GM18519 (cell line): ENCODE data around the gene PKD2L2.
"Not testable (repeated sequence)": the region's sequence is repeated elsewhere in the genome, so short reads cannot be mapped to it uniquely, and the experiment has no call there.

Source experiments
- ATAC-seq: cut with Tn5 transposase; IDR thresholded peaks from one replicate; pipeline ENCODE4 v1.9.1; 2021; ENCODE audit warnings: mild to moderate bottlenecking, moderate library complexity; ENCODE audit not compliant: unreplicated experiment, low FRiP score

PKD2L2 gene

GRCh38 chr5:137887831-137888230 lies 1.4 kb upstream of the PKD2L2 start:
- ATAC-seq, result no peak

- ATAC-seq, result no peak
Measured at GRCh38 chr5:137888466-137888862, 793 bp upstream of the PKD2L2 start.

- ATAC-seq, result no peak
Measured at GRCh38 chr5:137890845-137891244, 1.6 kb downstream of the PKD2L2 start.

GRCh38 chr5:137891849-137892248 lies 2.6 kb downstream of the PKD2L2 start:
- ATAC-seq, result no peak

GRCh38 chr5:137894586-137894985 lies 5.3 kb downstream of the PKD2L2 start:
- no peak for ATAC-seq

- no peak for ATAC-seq
Measured at GRCh38 chr5:137896560-137896959, 7.3 kb downstream of the PKD2L2 start.

GRCh38 chr5:137899493-137899892 lies 10.2 kb downstream of the PKD2L2 start:
- no peak for ATAC-seq

- no peak for ATAC-seq
Measured at GRCh38 chr5:137901011-137901817, 12.0 kb downstream of the PKD2L2 start.

- ATAC-seq, result no peak
Measured at GRCh38 chr5:137902408-137903133, 13.3 kb downstream of the PKD2L2 start.

- no peak for ATAC-seq
Measured at GRCh38 chr5:137914758-137915157, 25.5 kb downstream of the PKD2L2 start.

GRCh38 chr5:137916923-137917322 lies 27.7 kb downstream of the PKD2L2 start:
- ATAC-seq, result no peak

GRCh38 chr5:137921931-137922330 lies 32.7 kb downstream of the PKD2L2 start:
- no peak for ATAC-seq

GRCh38 chr5:137923856-137924255 lies 34.6 kb downstream of the PKD2L2 start:
- no peak for ATAC-seq

GRCh38 chr5:137932800-137933199 lies 43.5 kb downstream of the PKD2L2 start:
- ATAC-seq, result no peak

GRCh38 chr5:137933491-137933911 lies 44.2 kb downstream of the PKD2L2 start:
- no peak for ATAC-seq

GRCh38 chr5:137935190-137935589 lies 45.9 kb downstream of the PKD2L2 start:
- no peak for ATAC-seq

- ATAC-seq, result no peak
Measured at GRCh38 chr5:137935694-137936093, 46.4 kb downstream of the PKD2L2 start.

GRCh38 chr5:137937994-137938750 lies 48.9 kb downstream of the PKD2L2 start:
- ATAC-seq, result no peak

- no peak for ATAC-seq
Measured at GRCh38 chr5:137938751-137939143, 49.5 kb downstream of the PKD2L2 start.

GRCh38 chr5:137939331-137939730 lies 50.1 kb downstream of the PKD2L2 start:
- ATAC-seq, result no peak

GRCh38 chr5:137944280-137944679 lies 55.0 kb downstream of the PKD2L2 start:
- not testable (repeated sequence) for ATAC-seq
